ENCODE results near the gene CDR2.

GRCh38 chr16:22369221-22369811 is 5.1 kb downstream of the CDR2 start:
- TF ChIP-seq TFE3 (CRISPR knock-in tag; IDR thresholded peaks at IDR 0.05): peak; percentile 45; the same call in 1 of the 2 replicates
- TF ChIP-seq TAF1 (CRISPR knock-in tag; IDR thresholded peaks at IDR 0.05): no peak
- TF ChIP-seq NFIC (IDR thresholded peaks at IDR 0.05; ENCODE audit: low read length): peak; percentile 47; the same call in 1 of the 2 replicates
- TF ChIP-seq GABPA (IDR thresholded peaks at IDR 0.05; ENCODE audit: low read depth, low read length): peak; percentile 29; the same call in 1 of the 2 replicates
- peak; percentile 94 for TF ChIP-seq GABPA (CRISPR knock-in tag; IDR thresholded peaks at IDR 0.05; ENCODE audit: low read depth)
- 0 out of 2 replicates have a peak, but pooled peaks have one; percentile 6 for TF ChIP-seq PHF21A (CRISPR knock-in tag; IDR thresholded peaks at IDR 0.05)
- TF ChIP-seq TFDP2 (CRISPR knock-in tag; IDR thresholded peaks at IDR 0.05): no peak
- TF ChIP-seq ZNF562 (CRISPR knock-in tag; IDR thresholded peaks at IDR 0.05; ENCODE audit: borderline replicate concordance): no peak
- TF ChIP-seq, protein P1, sequence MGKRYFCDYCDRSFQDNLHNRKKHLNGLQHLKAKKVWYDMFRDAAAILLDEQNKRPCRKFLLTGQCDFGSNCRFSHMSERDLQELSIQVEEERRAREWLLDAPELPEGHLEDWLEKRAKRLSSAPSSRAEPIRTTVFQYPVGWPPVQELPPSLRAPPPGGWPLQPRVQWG (CRISPR knock-in tag; IDR thresholded peaks at IDR 0.05; ENCODE audit: borderline replicate concordance, low read depth): no peak
- TF ChIP-seq RFX5 (IDR thresholded peaks at IDR 0.05; ENCODE audit: low read depth, low read length): no peak

Measured in HepG2 (cell line).